SK-N-DZ (cell line): ENCODE results near the gene SLC9A3.

Experiments
- DNase-seq: peaks from one replicate; pipeline ENCODE4 v3.0.0-alpha.2; 2015; ENCODE audit warnings: low spot score

The SLC9A3 gene

DNA sequence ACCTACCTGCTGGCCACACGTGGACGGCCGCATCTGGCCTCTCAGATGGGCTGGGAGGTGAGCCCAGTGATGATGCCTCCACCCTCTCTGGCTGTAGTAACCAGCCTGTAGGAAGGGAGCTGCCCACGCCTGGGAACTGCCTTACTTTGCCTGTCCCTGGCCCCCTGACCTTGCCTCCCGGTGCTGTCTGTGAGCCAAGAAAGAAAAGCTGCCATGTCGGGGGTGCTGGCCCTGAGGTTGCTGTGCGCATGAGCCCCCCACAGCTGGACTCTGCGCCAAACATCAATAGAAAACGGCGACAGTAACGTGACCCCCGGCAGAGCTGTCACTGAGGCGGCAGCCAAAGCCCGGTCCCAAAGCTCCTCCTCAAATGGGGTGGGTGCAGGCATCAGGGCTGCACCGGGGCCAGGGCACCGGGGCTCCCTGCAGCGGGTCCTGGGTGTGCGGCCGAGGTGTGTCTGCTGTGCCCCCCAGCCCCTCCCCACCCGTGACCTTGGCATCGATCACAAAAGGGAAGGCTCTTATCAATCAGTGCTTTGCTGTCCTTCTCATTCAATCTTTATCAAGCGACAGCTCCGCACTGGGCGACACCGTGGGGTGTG, 15.3 kb upstream of the SLC9A3 start:
- no peak for DNase-seq

- no peak for DNase-seq
These were observed 14.7 kb upstream of the SLC9A3 start for GRCh38 chr5:538801-539468.

DNA sequence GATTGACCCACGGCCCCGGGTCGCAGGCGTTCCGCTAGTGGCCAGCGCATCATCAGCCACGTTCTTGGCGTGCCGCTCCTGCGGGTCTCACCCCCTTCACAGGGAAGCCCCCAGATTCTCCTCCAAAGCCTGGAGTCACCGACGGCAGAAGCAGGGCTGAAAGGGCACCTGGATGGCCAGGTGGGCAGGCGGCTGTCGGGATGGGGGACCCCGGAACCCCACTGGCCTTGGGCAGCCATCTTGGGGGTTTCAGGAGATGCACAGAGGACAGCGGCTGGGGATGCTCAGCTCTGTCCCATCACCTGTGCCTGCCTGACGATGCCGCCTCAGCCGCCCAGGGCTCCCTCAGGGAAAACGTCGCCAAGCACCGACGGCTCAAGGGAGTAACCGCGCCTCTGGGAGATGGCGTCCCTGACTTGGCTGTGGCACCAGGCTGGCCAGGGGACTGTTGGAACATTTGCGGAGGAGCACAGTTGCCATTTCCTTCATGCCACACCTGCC, 14.1 kb upstream of the SLC9A3 start:
- DNase-seq, result no peak

DNA sequence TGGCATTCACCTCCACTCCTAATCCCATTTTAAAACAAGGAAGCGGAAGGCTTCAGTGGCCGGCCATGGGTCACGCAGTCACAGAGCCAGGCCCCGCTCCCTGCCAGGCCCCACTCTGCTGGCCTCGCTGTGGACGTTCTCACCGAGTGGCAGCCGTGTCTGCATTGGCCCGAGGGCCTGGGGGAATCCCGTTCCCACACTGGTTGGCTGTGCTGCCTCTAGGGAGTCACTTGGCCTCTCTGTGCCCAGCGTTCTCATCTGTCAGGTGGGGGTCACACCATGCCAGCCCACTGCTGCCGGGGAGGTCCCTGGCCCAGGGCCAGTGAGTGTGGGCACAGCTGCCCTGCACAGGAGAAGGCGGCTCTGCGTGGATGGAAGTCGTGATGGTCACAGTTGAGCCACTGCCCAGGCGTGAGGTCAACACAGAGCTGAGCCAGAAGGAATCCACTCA, 13.4 kb upstream of the SLC9A3 start:
- DNase-seq, result no peak

DNA sequence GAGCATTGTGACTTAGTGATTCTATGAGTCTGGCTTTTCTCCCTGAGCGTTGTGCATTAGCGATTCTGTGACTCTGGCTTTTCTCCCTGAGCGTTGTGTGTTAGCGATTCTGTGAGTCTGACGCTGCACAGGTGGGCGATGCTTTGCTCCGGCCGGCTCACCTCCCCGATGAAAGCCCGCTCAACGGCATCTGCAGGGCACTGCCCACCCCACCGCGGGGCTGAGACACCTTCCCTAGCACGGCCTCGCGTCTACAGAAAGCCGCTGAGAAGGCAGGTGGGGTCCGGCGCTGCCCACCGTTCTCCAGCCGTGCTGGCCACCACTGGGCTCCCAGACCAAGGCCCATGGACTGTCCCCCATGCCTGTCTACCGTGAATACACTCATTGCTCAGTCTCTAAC, 12.8 kb upstream of the SLC9A3 start:
- DNase-seq, result no peak

DNA sequence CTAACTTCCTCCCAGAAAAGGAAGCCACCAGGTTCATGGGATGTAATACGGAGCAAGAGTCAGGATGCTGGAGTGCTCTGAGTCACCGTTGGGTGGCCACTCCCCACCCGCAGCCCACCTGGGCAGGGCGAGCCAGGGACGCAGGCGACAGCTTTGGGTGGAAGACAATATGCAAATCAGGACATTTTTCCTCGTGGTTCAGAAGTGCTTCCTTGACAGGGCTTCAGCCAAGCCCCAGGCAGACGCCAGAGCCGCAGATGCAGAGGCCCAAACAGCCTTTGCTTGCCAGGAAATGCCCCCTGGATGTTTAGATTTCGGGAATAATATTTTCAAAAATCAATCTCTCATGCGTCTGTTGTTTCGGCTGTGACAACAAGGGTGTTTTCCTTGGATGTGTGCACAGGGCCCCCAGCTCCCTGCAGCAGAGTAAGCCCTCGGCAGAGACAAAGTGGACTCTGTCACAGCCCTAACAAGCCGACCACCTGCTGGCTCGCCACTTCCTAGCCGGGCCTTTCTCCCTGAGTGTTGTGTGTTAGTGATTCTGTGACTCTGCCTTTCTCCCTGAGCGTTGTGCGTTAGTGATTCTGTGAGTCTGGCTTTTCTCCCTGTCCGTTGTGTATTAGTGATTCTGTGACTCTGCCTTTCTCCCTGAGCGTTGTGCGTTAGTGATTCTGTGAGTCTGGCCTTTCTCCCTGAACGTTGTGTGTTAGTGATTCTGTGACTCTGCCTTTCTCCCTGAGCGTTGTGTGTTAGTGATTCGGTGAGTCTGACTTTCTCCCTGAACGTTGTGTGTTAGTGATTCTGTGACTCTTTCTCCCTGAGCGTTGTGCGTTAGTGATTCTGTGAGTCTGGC, 11.8 kb upstream of the SLC9A3 start:
- no peak for DNase-seq

DNA sequence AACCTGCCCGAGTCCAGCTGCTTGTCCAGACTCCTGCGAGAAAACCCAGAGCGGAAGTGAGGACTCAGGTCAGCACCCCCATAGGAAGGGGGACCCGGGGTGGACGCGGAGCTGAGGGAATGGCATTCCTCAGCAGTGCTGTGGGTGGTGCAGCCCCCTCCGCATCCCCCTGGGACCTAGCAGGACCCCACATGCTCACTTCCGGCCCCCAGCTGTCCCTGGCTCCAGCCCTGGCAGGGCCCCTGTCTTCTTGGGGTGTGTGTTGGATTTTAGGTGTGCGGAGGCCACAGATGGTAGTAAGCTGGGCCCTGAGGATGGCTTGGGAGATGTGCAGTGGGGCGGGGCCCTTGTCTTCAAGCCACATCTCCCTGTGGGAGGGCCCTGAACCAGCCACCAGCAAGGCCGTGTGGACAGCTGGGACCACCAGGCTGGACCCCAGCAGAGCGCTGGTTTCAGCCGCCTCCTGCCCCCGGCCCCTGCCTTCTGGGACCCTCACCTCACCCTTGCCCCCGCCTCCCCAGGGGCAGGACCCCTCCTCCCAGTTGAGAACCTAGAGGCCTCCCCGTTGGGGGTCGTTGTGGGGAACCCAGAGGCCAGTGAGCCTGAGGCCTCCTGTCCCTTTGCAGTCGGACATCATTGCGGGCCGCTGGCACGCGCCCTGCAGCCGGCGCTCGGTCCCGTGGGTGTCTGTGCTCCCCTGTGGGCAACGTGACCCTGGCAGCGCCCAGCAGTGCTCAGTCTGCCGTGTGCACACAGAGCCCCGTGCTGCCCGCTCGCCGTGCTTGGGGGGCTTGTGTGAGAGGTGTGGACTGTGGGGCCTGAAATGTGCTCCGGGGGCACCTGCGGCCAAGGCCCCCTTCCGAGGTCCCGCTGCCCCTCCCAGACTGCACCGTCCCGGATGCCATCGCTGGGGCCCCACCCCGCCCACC, 10.8 kb upstream of the SLC9A3 start:
- DNase-seq, result no peak

- DNase-seq, result no peak
These were observed 9.9 kb upstream of the SLC9A3 start for GRCh38 chr5:533955-534742.

DNA sequence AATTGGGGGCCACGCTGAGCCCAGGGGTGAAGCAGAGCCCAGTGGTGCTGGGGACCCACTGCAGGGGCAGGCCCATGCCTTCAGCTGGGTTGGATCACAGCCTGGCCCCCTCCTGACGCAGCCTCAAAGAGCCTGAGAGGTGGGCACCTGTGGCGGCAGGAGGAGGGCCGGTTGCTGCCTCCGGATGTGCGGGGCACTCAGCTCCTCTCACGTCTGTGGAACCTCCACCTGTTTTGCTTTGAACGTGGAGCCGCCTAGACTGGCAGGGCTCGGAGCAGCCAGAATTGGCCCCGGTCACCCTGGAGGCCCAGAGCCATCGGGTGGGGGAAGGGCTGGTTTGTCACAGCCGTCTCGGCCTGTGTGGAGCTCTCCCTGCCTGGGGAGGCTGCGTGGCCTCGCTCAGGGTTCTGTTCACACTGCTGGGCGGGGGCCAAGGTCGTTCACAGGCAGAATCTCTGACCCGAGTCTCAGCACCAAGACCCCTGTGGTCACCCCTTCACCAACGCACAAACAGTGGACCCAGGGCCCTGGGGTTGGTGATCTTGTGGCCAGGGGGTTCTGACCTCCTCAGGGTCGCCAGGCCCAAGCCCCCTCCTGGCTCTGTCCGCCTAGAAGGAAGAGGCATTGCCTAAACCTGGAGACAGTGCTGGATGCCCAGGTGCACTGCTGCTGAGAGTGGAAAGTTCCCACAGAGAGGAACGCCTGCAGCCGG, 9.2 kb upstream of the SLC9A3 start:
- no peak for DNase-seq

- no peak for DNase-seq
These were observed 8.4 kb upstream of the SLC9A3 start for GRCh38 chr5:532521-533242.

GRCh38 chr5:531749-532315, 7.6 kb upstream of the SLC9A3 start:
- no peak for DNase-seq

- DNase-seq, result no peak
These were observed 7.0 kb upstream of the SLC9A3 start for GRCh38 chr5:531101-531748.

DNA sequence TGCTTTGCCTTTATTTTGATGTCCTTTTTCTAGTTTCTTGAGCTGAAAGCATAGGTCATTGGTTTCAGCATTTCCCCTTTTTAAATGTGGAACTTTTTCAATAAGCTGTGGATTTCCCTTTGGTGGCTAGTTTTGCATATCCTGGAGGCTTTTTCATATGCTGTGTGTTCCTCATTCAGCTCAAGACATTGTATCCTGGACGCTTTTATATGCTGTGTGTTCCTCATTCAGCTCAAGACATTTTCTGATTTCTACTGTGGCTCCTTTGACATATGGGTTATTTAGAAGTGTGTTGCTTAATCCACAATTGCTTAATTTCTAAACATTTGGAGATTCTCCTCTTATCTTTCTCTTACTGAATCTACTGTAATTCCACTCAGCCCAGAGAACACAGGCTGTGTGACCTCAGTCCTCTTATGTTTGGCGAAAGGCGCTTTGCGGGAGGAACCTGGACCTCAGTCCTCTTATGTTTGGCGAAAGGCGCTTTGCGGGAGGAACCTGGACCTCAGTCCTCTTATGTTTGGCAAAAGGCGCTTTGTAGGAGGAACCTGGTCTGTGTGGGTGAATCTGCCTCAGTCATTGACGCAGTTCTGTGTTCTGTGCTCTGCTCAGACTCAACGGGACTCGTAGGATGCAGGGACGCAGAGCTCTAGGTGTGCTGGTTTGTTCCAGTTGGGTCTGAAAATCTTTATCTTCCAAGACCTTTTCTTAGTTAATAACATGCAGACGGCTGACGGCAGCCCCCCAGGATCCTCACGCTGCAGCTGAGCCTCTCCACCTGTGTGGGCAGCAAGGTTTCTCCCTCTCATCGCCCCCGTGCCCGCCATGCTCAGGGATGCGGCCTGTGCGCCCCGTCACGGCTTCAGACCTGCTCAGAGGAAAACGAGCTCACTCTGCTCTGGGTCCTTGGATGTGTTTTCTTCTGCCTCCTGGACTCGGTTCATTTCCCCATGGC, 6.0 kb upstream of the SLC9A3 start:
- DNase-seq, result no peak

DNA sequence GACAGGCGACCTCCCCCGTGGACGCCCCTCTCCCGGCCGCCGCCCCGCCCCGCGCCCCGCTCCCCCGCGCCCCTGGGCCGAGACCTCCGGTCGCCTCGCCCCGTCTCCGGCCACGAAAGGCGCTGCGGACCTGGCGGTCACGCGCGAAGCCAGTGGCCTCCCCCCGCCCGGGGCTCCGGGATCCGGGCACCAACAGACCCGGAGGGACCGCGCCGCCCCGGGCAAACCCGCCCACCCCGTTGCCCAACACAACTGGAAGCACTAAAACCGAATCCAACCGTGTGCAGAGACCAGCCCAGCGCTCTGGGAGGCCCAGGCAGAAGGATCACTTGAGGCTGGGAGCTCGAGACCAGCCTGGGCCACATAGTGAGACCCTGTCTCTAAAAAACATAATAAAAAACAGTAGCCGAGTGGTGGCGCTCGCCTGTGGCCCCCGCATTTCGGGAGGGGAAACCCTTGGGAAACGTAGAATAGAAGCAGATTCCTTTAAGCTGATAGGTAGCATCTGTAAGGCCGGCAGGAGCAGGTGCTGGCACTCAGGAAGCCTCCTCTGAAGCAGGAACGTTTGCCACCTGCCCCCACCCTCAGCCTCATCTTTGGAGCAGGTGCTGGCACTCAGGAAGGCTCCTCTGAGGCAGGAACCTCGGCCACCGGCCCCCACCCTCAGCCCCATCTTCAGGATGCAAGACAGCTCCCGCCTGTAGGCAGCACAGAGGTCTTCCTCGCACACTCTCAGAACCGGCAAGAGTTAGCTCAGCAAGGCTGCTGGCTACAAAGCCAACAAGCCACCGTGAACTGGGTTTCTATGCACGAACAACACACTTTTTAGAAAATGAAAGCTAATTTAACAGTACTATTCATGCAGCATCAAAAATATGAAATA, 4.6 kb upstream of the SLC9A3 start:
- no peak for DNase-seq

DNA sequence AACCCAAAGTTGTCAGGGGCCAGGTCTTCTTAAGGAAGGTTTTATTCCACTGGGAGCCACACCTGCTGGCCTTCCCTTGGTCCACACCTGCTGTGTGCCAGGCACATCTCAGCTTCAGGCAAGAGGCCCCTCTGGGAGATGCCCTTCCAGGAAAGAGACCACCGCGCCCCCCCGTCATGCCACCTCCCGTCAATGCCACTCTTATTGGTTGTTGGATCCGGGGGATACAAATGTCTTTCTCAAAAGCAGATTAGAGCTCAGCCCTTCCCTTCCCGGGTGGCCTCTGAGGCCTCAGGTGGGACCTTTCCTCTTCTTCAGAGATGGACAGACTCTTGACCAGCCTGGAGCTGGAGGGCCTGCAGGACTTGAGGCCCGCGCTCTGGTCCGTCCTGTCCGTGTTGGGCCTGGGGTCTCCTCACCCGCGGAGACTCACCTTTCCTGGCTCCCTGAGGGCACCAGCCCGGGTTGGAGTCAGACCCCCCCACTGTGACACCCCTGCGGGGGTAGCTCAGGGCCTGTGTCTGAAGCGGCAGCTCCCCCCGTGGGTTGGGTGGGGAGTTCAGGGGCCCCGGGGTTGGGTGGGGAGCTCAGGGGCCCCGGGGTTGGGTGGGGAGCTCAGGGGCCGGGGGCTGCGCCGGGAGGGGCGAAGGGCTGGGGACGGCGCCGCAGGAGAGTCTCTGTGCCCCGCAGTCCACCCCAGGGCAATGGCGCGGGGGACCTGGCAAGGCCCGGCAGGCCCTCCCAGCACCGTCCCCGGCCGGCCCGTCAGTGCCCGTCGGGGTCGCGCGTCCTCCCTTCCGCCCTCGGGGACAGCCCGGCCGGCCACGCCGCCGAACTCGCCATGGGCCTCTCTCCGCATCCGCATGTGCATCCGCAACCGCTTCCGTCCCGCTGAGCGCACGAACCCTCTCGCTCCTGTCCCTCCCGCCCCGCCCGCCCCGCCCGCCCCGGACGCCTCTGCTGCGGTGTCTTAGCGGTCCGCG, 3.7 kb upstream of the SLC9A3 start:
- no peak for DNase-seq
